ENCODE measurements around the gene ICAM1. TPM values are rescaled to one million over a fixed set of nuclear protein-coding genes. Genes with fewer than 3 reads are reported as not detected.

ICAM1 gene
- total RNA-seq, 1 donor from 2014 or later: 9.6 TPM

- DNase-seq (ENCODE audit: low spot score in 2 of 2, unreplicated experiment in 2 of 2): no peak
- no peak overlapping the region for H3K27ac Mint-ChIP-seq
- H3K36me3 Mint-ChIP-seq: peaks cover 14% of the 10 kb centered on the region
- TF ChIP-seq CTCF (IDR thresholded peaks at IDR 0.05; ENCODE audit: unreplicated experiment): no peak
- no peaks in the 10 kb centered on the region for H3K27me3 Mint-ChIP-seq (ENCODE audit: low read depth)
- no peaks in the 10 kb centered on the region for H3K4me1 Mint-ChIP-seq
- no peaks in the 10 kb centered on the region for H3K9me3 Mint-ChIP-seq
- H3K4me3 Mint-ChIP-seq: no peak overlapping the region
Measured at GRCh38 chr19:10321874-10322835, 51.2 kb downstream of the ICAM1 start.

- Mint-ChIP-seq H3K27ac (no peak overlapping the region), H3K9me3 (no peaks in the 10 kb centered on the region), H3K27me3 (ENCODE audit: low read depth) (no peaks in the 10 kb centered on the region), H3K4me3 (no peak overlapping the region), H3K4me1 (no peaks in the 10 kb centered on the region), H3K36me3 (peaks cover 10% of the 10 kb centered on the region)
- TF ChIP-seq CTCF (IDR thresholded peaks at IDR 0.05; ENCODE audit: unreplicated experiment): no peak
- DNase-seq (ENCODE audit: low spot score in 2 of 2, unreplicated experiment in 2 of 2): no peak
Measured at GRCh38 chr19:10325732-10326131, 54.8 kb downstream of the ICAM1 start.

- Mint-ChIP-seq H3K4me1 (peaks cover 6% of the 10 kb centered on the region), H3K27ac (no peak overlapping the region), H3K27me3 (ENCODE audit: low read depth) (no peaks in the 10 kb centered on the region), H3K9me3 (no peaks in the 10 kb centered on the region), H3K36me3 (peaks cover 3% of the 10 kb centered on the region), H3K4me3 (no peak overlapping the region)
- no peak for DNase-seq (ENCODE audit: low spot score in 2 of 2, unreplicated experiment in 2 of 2)
- no peak for TF ChIP-seq CTCF (IDR thresholded peaks at IDR 0.05; ENCODE audit: unreplicated experiment)
Measured at GRCh38 chr19:10327793-10328192, 56.9 kb downstream of the ICAM1 start.

GRCh38 chr19:10328558-10329429 is 57.9 kb downstream of the ICAM1 start:
- Mint-ChIP-seq H3K27me3 (ENCODE audit: low read depth) (no peaks in the 10 kb centered on the region), H3K36me3 (peaks cover 3% of the 10 kb centered on the region), H3K9me3 (no peaks in the 10 kb centered on the region), H3K4me1 (peaks cover 12% of the 10 kb centered on the region), H3K27ac (no peak overlapping the region), H3K4me3 (no peak overlapping the region)
- TF ChIP-seq CTCF (IDR thresholded peaks at IDR 0.05; ENCODE audit: unreplicated experiment): no peak
- no peak for DNase-seq (ENCODE audit: low spot score in 2 of 2, unreplicated experiment in 2 of 2)

- H3K36me3 Mint-ChIP-seq: peaks cover 3% of the 10 kb centered on the region
- no peak for TF ChIP-seq CTCF (IDR thresholded peaks at IDR 0.05; ENCODE audit: unreplicated experiment)
- H3K27me3 Mint-ChIP-seq (ENCODE audit: low read depth): no peaks in the 10 kb centered on the region
- no peak overlapping the region for H3K27ac Mint-ChIP-seq
- H3K9me3 Mint-ChIP-seq: no peaks in the 10 kb centered on the region
- H3K4me3 Mint-ChIP-seq: no peak overlapping the region
- H3K4me1 Mint-ChIP-seq: peaks cover 18% of the 10 kb centered on the region
- DNase-seq (ENCODE audit: low spot score in 2 of 2, unreplicated experiment in 2 of 2): no peak
Measured at GRCh38 chr19:10329555-10329954, 58.6 kb downstream of the ICAM1 start.
